Keratinocyte (primary cell): Measurements from ENCODE around the gene PAX2. TPM values are rescaled to one million over a fixed set of nuclear protein-coding genes. Genes with fewer than 3 reads are reported as not detected.

Experiments used
- DNase-seq: peaks from one replicate; pipeline ENCODE4 v3.0.0-alpha.2; 2011; ENCODE audit warnings: low read depth, missing footprints, low spot score
- FAIRE-seq: peaks from 2 replicates; lab custom pipeline; 2011; peaks lifted over from hg19 to GRCh38; lab: Jason Lieb, UNC
- H2AFZ ChIP-seq: 2 replicates; pipeline ENCODE4 v1.6.0; 2012; ENCODE audit warnings: low read length, control low read depth, inconsistent platforms; ENCODE audit not compliant: control insufficient read depth
- H3K27ac ChIP-seq: 2 replicates; pipeline ENCODE4 v1.5.1; 2011; ENCODE audit warnings: low read length; ENCODE audit not compliant: control insufficient read depth, insufficient read depth
- H3K27me3 ChIP-seq: 3 replicates; pipeline ENCODE4 v1.6.0; 2011; ENCODE audit warnings: low read length; ENCODE audit not compliant: control insufficient read depth, insufficient read depth; ENCODE audit errors: extremely low read depth
- H3K36me3 ChIP-seq, 2 experiments: 2 replicates in 1 of 2; 3 replicates in 1 of 2; pipeline ENCODE4 v1.5.1; 2011; ENCODE audit warnings: low read length in 2 of 2, mild to moderate bottlenecking in 1 of 2; ENCODE audit not compliant: control insufficient read depth in 2 of 2, insufficient read depth in 2 of 2; ENCODE audit errors: extremely low read depth in 1 of 2
- H3K4me1 ChIP-seq: 3 replicates; pipeline ENCODE4 v1.5.1; 2011; ENCODE audit warnings: low read length; ENCODE audit not compliant: control insufficient read depth, insufficient read depth; ENCODE audit errors: extremely low read depth
- H3K4me2 ChIP-seq: 3 replicates; pipeline ENCODE4 v1.6.0; 2011; ENCODE audit warnings: low read depth, low read length; ENCODE audit not compliant: control insufficient read depth, insufficient read depth; ENCODE audit errors: extremely low read depth
- H3K4me3 ChIP-seq, 3 experiments: fragments of 200-600 bp in 1 of 3; sonication (generic) in 1 of 3; 2 replicates in 2 of 3; 3 replicates in 1 of 3; pipeline ENCODE4 v1.5.1; 2011 to 2016; ENCODE audit warnings: low read length in 3 of 3, mild to moderate bottlenecking in 3 of 3, control low read depth in 2 of 3, inconsistent platforms in 1 of 3, low read depth in 1 of 3, mixed read lengths in 1 of 3, mixed run types in 1 of 3, moderate library complexity in 1 of 3; ENCODE audit not compliant: control insufficient read depth in 2 of 3, insufficient read depth in 2 of 3; ENCODE audit errors: extremely low read depth in 1 of 3
- H3K79me2 ChIP-seq: 2 replicates; pipeline ENCODE4 v1.6.0; 2012; ENCODE audit warnings: low read length; ENCODE audit not compliant: control insufficient read depth, insufficient read depth
- H3K9ac ChIP-seq: 3 replicates; pipeline ENCODE4 v1.6.0; 2011; ENCODE audit warnings: low read length; ENCODE audit not compliant: control insufficient read depth, insufficient read depth; ENCODE audit errors: extremely low read depth
- H3K9me1 ChIP-seq: 3 replicates; pipeline ENCODE4 v1.6.0; 2011; ENCODE audit warnings: low read length; ENCODE audit not compliant: control insufficient read depth, insufficient read depth; ENCODE audit errors: extremely low read depth
- H3K9me3 ChIP-seq: 2 replicates; pipeline ENCODE4 v1.5.1; 2012; ENCODE audit warnings: low read depth, low read length; ENCODE audit not compliant: control insufficient read depth
- H4K20me1 ChIP-seq: 3 replicates; pipeline ENCODE4 v1.6.0; 2011; ENCODE audit warnings: low read length; ENCODE audit not compliant: control insufficient read depth, insufficient read depth; ENCODE audit errors: extremely low read depth
- EZH2 ChIP-seq: IDR thresholded peaks from one replicate; pipeline ENCODE4 v1.6.1; 2012; ENCODE audit warnings: inconsistent platforms, mild to moderate bottlenecking, low read length, moderate library complexity
- dilution Hi-C: fragments of 300-500 bp; cut with MboI; formaldehyde crosslinking; loops from one replicate; pipeline ENCODE4 v1.7.0; 2020; ENCODE audit warnings: low sequenced_read_pairs; ENCODE audit not compliant: extremely low pct_ligation_motif_present
- polyA plus RNA-seq, 5 experiments: library from polyadenylated mRNA; depleted of rRNA in 3 of 5; stranded (reverse) in 3 of 5; stranded (forward) in 1 of 5; unstranded in 1 of 5; fragments of >200 nt; gene quantifications; 1 replicate in 1 of 5; 2 replicates in 3 of 5; 3 replicates in 1 of 5; pipeline versions ENCODE4 v1.2.1 to v1.2.3, GENCODE V29; 2011 to 2012; ENCODE audit warnings: missing spikeins in 2 of 5, low read depth in 1 of 5, low replicate concordance in 1 of 5
- TF ChIP-seq, protein P1 (sequence below), 3 experiments: IDR thresholded peaks in 1 of 3; conservative IDR thresholded peaks in 1 of 3; optimal IDR thresholded peaks in 1 of 3; 2 replicates in 2 of 3; 3 replicates in 1 of 3; pipeline versions ENCODE3 to v1.5.1; 2011; ENCODE audit warnings: low read length in 3 of 3, mild to moderate bottlenecking in 3 of 3, moderate library complexity in 2 of 3, control low read depth in 1 of 3, inconsistent platforms in 1 of 3; ENCODE audit not compliant: insufficient read depth in 2 of 3; ENCODE audit errors: extremely low read depth in 1 of 3

The PAX2 gene
- polyA plus RNA-seq, 1 donor (not counting 4 experiments of a cell fraction or from before 2014, with no cell fraction given) = not detected

DNA sequence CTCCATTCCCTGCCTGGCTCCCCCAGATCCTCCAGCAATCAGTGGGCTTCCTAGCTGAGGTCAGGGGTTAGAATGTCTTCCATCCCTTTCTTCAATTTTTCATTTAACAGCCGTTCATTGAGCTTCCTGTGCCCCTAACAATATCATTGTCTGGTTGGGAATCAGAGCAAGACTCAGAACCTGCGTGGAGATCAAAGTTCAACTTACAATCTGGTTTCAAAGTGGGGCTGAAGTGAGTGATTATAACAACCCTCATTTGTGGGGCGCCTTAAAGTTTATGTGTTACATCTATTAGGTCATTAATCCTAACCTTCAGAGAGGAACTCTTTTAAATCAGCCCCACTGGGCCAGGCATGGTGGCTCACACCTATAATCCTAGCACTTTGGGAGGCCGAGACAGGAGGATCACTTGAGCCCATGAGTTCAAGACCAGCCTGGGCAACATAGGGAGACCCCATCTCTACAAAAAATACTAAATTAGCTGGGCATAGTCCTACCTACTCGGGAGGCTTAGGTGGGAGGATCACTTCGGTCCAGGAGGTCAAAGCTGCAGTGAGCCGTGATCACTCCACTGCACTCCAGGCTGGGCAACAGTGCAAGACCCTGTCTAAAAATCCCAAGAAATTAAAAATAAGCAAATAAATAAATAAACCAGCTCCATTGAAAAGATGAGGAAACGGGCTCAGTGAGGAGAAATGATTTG lies 122.0 kb downstream of the PAX2 start:
- H3K36me3 ChIP-seq = no peaks in the 10 kb centered on the region
- H3K9me3 ChIP-seq = no peaks in the 10 kb centered on the region
- H3K4me2 ChIP-seq = no peak overlapping the region
- no peak overlapping the region for H3K9ac ChIP-seq
- no peaks in the 10 kb centered on the region for H3K9me1 ChIP-seq
- peaks cover 43% of the 10 kb centered on the region for H3K27me3 ChIP-seq
- no peaks in the 10 kb centered on the region for H3K79me2 ChIP-seq
- DNase-seq (no peak), FAIRE-seq (no peak)
- H3K27ac ChIP-seq = no peak overlapping the region
- no peak overlapping the region for H3K4me3 ChIP-seq
- H4K20me1 ChIP-seq = peaks cover 3% of the 10 kb centered on the region
- H3K4me1 ChIP-seq = no peaks in the 10 kb centered on the region
- no peak overlapping the region for H2AFZ ChIP-seq
- TF ChIP-seq, protein P1, sequence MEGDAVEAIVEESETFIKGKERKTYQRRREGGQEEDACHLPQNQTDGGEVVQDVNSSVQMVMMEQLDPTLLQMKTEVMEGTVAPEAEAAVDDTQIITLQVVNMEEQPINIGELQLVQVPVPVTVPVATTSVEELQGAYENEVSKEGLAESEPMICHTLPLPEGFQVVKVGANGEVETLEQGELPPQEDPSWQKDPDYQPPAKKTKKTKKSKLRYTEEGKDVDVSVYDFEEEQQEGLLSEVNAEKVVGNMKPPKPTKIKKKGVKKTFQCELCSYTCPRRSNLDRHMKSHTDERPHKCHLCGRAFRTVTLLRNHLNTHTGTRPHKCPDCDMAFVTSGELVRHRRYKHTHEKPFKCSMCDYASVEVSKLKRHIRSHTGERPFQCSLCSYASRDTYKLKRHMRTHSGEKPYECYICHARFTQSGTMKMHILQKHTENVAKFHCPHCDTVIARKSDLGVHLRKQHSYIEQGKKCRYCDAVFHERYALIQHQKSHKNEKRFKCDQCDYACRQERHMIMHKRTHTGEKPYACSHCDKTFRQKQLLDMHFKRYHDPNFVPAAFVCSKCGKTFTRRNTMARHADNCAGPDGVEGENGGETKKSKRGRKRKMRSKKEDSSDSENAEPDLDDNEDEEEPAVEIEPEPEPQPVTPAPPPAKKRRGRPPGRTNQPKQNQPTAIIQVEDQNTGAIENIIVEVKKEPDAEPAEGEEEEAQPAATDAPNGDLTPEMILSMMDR (optimal IDR thresholded peaks at IDR 0.05 in 1 of 3, IDR thresholded peaks at IDR 0.05 in 1 of 3, conservative IDR thresholded peaks at IDR 0.05 in 1 of 3; ENCODE audit: extremely low read depth in 1 of 3, insufficient read depth in 2 of 3, low read length in 3 of 3) = no peak
- no peak for TF ChIP-seq EZH2
- dilution Hi-C loops = no loop called here

DNA sequence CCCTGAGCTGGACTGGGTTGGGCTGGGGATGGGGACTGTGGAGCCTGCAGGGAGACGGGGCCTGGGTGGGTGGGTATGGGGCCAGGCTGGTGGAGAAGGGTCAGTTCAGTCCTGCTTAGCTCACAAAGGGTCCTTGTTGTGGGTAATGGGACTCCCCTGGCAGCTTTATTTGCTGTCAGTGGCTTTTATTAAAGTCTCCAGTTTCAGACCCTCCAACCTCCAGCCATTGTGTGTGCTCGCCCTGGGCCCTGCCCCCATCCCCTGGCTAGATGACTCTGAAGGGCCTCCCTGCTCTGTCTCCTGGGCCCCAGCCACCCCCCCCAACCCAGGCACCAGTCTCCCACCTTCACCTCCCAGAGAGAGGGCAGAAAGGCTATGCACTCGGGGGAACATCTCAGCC lies 123.0 kb downstream of the PAX2 start:
- no peak for FAIRE-seq
- no peak overlapping the region for H3K9ac ChIP-seq
- TF ChIP-seq, protein P1 (optimal IDR thresholded peaks at IDR 0.05 in 1 of 3, IDR thresholded peaks at IDR 0.05 in 1 of 3, conservative IDR thresholded peaks at IDR 0.05 in 1 of 3; ENCODE audit: extremely low read depth in 1 of 3, insufficient read depth in 2 of 3, low read length in 3 of 3) = no peak
- TF ChIP-seq EZH2 = no peak
- no peaks in the 10 kb centered on the region for H3K9me3 ChIP-seq
- H3K36me3 ChIP-seq = no peaks in the 10 kb centered on the region
- no peak overlapping the region for H3K27ac ChIP-seq
- no peaks in the 10 kb centered on the region for H3K79me2 ChIP-seq
- H4K20me1 ChIP-seq = peaks cover 3% of the 10 kb centered on the region
- no peaks in the 10 kb centered on the region for H3K4me1 ChIP-seq
- H3K4me2 ChIP-seq = no peak overlapping the region
- no peak overlapping the region for H2AFZ ChIP-seq
- H3K4me3 ChIP-seq = no peak overlapping the region
- no peaks in the 10 kb centered on the region for H3K9me1 ChIP-seq
- dilution Hi-C loops = no loop called here
- no peak for DNase-seq
- peaks cover 38% of the 10 kb centered on the region for H3K27me3 ChIP-seq
